ENCODE data around the gene EVL.

Gene EVL

DNA sequence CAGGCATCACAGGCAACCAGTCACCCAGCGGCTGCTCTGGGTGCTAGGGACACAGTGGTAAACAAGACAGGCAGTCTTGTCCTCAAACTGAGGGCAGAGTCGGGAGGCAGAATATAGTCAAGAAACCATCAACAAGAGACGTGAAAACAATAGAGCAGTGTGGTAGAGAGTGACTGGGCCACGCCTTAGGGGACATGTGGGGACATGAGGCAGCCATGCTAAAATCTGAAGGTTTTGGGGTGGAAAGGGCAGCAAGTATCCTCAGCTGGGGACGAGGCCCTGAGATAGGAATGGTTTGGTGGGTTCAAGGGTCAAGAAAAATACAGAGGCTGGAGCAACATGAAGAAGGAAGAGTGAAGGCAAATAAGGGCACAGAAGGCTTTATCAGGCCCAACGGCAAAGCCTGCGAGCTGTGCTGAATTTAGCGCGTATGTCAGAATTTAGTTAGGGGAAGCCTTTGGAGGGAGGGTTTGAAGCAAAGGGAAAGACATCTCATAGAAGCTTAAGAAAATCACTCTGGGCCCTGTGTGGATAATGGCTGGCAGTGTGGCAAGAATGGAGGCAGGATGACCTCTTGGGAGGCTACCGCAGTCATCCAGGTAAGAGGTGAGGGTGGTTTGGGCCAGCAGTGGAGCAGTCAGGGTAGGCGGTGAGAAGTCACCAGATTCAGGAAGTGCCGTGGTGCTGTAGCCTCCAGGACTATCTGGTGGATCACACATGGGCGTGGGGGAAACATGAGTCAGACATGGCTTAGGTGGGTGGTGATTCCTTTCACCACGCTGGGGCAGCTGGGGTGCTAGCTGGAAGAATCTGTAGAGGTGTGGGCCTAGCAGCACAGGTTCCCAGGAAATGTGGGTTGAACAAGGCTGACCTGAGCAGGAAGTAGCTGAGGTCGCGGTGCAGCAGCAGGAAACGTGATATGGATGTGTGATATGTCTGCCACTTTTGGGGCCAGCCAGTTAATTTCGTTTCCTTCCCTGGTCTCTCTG is 3.0 kb downstream of the EVL start:
- H3K27ac ChIP-seq = no peak overlapping the region
- TF ChIP-seq, protein P1, sequence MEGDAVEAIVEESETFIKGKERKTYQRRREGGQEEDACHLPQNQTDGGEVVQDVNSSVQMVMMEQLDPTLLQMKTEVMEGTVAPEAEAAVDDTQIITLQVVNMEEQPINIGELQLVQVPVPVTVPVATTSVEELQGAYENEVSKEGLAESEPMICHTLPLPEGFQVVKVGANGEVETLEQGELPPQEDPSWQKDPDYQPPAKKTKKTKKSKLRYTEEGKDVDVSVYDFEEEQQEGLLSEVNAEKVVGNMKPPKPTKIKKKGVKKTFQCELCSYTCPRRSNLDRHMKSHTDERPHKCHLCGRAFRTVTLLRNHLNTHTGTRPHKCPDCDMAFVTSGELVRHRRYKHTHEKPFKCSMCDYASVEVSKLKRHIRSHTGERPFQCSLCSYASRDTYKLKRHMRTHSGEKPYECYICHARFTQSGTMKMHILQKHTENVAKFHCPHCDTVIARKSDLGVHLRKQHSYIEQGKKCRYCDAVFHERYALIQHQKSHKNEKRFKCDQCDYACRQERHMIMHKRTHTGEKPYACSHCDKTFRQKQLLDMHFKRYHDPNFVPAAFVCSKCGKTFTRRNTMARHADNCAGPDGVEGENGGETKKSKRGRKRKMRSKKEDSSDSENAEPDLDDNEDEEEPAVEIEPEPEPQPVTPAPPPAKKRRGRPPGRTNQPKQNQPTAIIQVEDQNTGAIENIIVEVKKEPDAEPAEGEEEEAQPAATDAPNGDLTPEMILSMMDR (conservative IDR thresholded peaks at IDR 0.05) = no peak

DNA sequence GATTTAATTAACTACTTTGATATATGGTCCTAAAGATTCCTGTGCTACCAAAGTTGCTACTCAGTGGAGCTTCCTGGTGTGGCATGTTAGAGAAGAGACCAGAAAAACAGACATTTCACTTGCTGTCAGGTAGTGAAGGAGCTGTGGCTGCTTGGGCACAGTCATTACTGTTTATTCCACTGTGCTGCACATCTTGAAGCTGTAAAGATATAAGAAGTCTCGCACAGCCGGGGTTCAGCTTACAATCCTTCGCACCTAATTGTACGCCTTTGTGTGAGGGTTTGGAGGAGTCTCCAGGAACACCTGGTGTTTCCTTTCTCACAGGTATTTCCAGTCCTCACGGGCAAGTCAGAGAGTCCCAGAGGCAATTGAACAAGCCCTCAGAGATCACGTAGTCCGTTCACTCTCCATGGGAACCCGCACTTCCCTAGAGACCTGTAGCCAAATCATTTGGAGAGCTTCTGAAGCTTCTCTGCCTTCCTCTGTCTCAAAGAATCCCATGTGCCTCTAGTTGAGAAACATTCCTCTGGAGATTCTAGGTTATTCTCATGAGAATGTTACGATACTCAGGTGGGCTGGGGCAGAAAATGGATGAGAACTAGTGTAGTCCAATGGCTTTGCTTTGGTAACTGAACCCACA is 4.1 kb downstream of the EVL start:
- no peak overlapping the region for H3K27ac ChIP-seq
- TF ChIP-seq, protein P1 (conservative IDR thresholded peaks at IDR 0.05) = no peak

DNA sequence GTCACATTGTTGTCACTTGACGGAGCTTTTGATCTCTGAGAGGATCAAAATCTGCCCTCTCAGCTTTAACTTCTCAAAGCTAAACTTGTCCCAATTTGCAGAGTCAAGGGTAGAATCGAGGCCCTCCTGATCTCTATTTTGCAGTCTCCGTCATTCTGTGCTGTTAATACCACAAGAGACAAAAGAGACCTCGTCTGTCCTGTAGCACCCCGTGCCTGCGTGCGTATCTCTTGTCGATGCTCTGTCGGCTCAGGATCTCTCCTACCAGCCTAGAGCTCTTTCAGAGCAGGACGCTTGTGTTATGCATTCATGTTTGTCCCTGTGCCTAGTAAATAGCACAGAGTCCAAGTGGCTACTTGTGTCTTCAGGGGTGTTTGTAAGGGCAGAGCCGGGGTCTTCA is 5.1 kb downstream of the EVL start:
- TF ChIP-seq, protein P1 (conservative IDR thresholded peaks at IDR 0.05) = no peak
- no peak overlapping the region for H3K27ac ChIP-seq

DNA sequence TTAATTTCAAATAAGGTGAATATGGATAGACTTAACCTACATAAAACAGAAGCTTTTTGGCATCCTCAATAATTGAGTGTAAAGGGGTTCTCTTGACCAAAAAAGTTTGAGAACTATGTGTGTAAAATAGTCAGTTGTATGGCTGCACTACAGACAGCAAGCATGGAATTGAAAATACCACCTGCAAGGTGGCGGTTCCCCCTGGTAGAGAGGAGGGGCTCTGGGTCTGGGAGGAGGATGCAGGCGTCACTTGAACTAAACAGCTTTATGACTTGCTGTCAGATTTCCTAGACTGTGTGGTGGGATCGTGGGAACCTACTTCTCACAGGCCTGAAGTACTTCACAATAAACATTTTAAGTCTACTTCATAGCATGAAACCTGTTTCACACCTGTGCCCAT is 6.3 kb downstream of the EVL start:
- TF ChIP-seq, protein P1 (conservative IDR thresholded peaks at IDR 0.05) = no peak
- no peak overlapping the region for H3K27ac ChIP-seq

DNA sequence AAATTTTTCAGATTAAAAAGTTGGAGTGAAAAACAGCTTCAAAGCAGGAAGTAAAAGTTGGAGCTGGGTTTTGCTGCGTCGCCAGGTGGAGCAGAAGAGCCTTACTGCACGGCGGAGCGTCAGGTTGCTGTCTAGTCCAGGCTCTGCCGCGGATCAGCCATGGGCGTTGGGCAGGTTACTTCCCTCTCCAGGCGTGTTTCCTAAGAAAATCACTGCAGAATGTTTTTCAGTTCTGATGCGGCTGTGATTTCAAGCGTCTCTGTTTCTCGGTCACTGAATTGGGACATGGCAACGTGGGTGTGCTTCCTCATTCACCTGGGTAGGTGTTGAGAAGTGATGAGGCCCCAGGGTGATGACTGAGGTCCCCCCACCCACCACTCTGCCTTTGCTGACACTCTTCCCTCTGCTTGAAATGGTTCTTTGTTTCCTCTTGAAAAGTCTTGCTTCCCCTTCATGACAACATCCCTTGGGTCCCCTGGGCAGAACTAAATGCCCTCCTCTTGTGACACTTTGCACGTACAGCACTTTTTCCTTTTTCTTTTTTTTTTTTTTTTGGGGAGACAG is 7.6 kb downstream of the EVL start:
- no peak overlapping the region for H3K27ac ChIP-seq
- TF ChIP-seq, protein P1 (conservative IDR thresholded peaks at IDR 0.05) = peak; percentile 47

DNA sequence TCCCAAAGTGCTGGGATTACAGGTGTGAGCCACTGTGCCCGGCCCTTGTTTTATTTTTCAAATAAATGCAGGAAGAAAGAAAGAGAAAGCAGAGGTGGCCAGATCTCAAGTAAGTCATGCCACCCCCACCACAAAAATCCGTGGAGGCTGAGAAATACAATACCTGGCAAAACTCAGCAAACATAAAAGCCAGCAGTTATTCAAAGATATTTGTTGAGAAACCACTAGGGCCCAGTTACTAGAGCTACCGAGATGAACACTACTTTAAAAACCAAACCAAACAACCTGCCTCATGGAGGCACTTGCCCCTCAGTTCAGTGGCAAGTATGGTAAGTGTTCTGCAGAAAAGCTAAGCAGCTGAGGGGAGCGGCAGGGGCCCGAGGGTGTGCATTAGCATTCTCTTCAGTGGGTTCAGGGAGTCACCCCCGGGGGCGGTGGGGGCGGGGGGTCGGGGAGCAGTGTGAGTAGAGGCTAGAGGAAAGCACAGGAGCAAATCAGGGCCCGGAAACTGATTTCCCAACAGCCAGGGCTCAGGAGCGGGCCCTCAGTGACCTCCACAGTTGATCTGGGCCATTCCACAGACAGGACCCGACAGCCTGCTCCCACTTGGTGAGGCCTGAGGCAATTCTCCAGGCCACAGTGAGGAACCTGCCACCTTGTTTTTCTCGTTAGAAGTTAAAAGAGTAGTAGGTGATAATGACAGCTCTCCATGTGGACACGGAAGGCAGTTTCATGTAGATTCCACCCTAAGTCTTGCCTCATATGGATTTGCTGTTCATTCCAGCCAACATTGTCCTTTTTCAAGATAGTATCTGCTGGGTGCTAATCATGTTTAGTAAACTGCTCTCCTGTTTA is 8.6 kb downstream of the EVL start:
- H3K27ac ChIP-seq = no peak overlapping the region
- TF ChIP-seq, protein P1 (conservative IDR thresholded peaks at IDR 0.05) = no peak

Data from VCaP (cell line).